ENCODE data around the gene C1QTNF12. TPM values are rescaled to one million over a fixed set of nuclear protein-coding genes. Genes with fewer than 3 reads are reported as not detected.

The C1QTNF12 gene
- polyA plus RNA-seq, 1 of the 3 experiments (the other 2 are of a cell fraction), result 0.59 TPM

GRCh38 chr1:1295154-1295923 is 48.8 kb upstream of the C1QTNF12 start:
- H2AFZ ChIP-seq (ENCODE audit: low read depth), result no peak overlapping the region
- H4K20me1 ChIP-seq (ENCODE audit: insufficient read depth), result peaks cover 3% of the 10 kb centered on the region; the same call in 1 of the 2 replicates
- DNase-seq, result no peak
- no peaks in the 10 kb centered on the region for H3K27me3 ChIP-seq (ENCODE audit: insufficient read depth)
- WGBS (ENCODE audit: low lambda C conversion rate), result 96% methylated on average over 19 of the region's 35 CpGs
- H3K4me1 ChIP-seq (ENCODE audit: control insufficient read depth in 1 of 2, insufficient read depth in 2 of 2, low read depth in 1 of 2, low read length in 1 of 2), result peaks cover 0 to 9% of the 10 kb centered on the region in 2 experiments; a peak in 1 of 4 replicates
- POLR2A ChIA-PET, result interaction anchor here (0.6 kb wide), 1 partner anchor 30 kb away, joined by 3 read pairs; no protein-coding TSS in a partner anchor
- no peak overlapping the region for H3K4me3 ChIP-seq (ENCODE audit: low read depth in 2 of 2, low read length in 1 of 2)
- H3K9me3 ChIP-seq, result no peaks in the 10 kb centered on the region
- CTCF ChIA-PET, result interaction anchor here (0.9 to 7.3 kb wide), 5 partner anchors 8 to 263 kb away, joined by 3 to 131 read pairs (median 4); no protein-coding TSS in a partner anchor
- no peaks in the 10 kb centered on the region for H3K9me2 ChIP-seq
- H3K36me3 ChIP-seq (replicated peaks in 1 of 2; ENCODE audit: control insufficient read depth in 1 of 2, insufficient read depth in 2 of 2, low read length in 1 of 2), result peaks cover 0 to 21% of the 10 kb centered on the region in 2 experiments
- H3K27ac ChIP-seq (ENCODE audit: low read depth in 2 of 2, low read length in 1 of 2), result no peak overlapping the region
- H3F3A ChIP-seq (replicated peaks; ENCODE audit: insufficient read depth), result no peaks in the 10 kb centered on the region
- H3K79me2 ChIP-seq (ENCODE audit: insufficient read depth), result no peaks in the 10 kb centered on the region
- no peak overlapping the region for H3K4me2 ChIP-seq
- H3K9ac ChIP-seq, result no peak overlapping the region
- TF ChIP-seq MEF2A (IDR thresholded peaks at IDR 0.05; ENCODE audit: borderline replicate concordance, low read depth) (no peak), TAF1 (IDR thresholded peaks at IDR 0.05; ENCODE audit: borderline replicate concordance, low read depth, low read length) (no peak), RCOR1 (IDR thresholded peaks at IDR 0.05; ENCODE audit: low read length) (no peak), TCF12 (IDR thresholded peaks at IDR 0.05) (no peak), CTCF (IDR thresholded peaks at IDR 0.05) (no peak), GABPA (IDR thresholded peaks at IDR 0.05; ENCODE audit: low read depth) (no peak), RAD21 (IDR thresholded peaks at IDR 0.05; ENCODE audit: low read length) (no peak), CHD2 (IDR thresholded peaks at IDR 0.05; ENCODE audit: low read length, partially characterized antibody) (no peak), IRF3 (IDR thresholded peaks at IDR 0.05; ENCODE audit: low read depth, low read length) (no peak), PBX3 (IDR thresholded peaks at IDR 0.05) (no peak), FOSL2 (IDR thresholded peaks at IDR 0.05; ENCODE audit: borderline replicate concordance, low read depth) (no peak), EZH2phosphoT487 (IDR thresholded peaks at IDR 0.05; ENCODE audit: borderline replicate concordance, low read depth) (no peak), RFX5 (IDR thresholded peaks at IDR 0.05; ENCODE audit: low read length) (no peak), TEAD4 (IDR thresholded peaks at IDR 0.05; ENCODE audit: borderline replicate concordance, insufficient read depth) (no peak)
- TF ChIP-seq, protein P1, sequence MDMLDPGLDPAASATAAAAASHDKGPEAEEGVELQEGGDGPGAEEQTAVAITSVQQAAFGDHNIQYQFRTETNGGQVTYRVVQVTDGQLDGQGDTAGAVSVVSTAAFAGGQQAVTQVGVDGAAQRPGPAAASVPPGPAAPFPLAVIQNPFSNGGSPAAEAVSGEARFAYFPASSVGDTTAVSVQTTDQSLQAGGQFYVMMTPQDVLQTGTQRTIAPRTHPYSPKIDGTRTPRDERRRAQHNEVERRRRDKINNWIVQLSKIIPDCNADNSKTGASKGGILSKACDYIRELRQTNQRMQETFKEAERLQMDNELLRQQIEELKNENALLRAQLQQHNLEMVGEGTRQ (IDR thresholded peaks at IDR 0.05; ENCODE audit: borderline replicate concordance, low read depth, low read length), result no peak
- TF ChIP-seq, protein P2, sequence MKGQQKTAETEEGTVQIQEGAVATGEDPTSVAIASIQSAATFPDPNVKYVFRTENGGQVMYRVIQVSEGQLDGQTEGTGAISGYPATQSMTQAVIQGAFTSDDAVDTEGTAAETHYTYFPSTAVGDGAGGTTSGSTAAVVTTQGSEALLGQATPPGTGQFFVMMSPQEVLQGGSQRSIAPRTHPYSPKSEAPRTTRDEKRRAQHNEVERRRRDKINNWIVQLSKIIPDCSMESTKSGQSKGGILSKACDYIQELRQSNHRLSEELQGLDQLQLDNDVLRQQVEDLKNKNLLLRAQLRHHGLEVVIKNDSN (IDR thresholded peaks at IDR 0.05; ENCODE audit: borderline replicate concordance, low read depth), result no peak
- TF ChIP-seq, protein P3, sequence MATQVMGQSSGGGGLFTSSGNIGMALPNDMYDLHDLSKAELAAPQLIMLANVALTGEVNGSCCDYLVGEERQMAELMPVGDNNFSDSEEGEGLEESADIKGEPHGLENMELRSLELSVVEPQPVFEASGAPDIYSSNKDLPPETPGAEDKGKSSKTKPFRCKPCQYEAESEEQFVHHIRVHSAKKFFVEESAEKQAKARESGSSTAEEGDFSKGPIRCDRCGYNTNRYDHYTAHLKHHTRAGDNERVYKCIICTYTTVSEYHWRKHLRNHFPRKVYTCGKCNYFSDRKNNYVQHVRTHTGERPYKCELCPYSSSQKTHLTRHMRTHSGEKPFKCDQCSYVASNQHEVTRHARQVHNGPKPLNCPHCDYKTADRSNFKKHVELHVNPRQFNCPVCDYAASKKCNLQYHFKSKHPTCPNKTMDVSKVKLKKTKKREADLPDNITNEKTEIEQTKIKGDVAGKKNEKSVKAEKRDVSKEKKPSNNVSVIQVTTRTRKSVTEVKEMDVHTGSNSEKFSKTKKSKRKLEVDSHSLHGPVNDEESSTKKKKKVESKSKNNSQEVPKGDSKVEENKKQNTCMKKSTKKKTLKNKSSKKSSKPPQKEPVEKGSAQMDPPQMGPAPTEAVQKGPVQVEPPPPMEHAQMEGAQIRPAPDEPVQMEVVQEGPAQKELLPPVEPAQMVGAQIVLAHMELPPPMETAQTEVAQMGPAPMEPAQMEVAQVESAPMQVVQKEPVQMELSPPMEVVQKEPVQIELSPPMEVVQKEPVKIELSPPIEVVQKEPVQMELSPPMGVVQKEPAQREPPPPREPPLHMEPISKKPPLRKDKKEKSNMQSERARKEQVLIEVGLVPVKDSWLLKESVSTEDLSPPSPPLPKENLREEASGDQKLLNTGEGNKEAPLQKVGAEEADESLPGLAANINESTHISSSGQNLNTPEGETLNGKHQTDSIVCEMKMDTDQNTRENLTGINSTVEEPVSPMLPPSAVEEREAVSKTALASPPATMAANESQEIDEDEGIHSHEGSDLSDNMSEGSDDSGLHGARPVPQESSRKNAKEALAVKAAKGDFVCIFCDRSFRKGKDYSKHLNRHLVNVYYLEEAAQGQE (IDR thresholded peaks at IDR 0.05; ENCODE audit: low read depth, low read length), result no peak
- TF ChIP-seq, protein P4, sequence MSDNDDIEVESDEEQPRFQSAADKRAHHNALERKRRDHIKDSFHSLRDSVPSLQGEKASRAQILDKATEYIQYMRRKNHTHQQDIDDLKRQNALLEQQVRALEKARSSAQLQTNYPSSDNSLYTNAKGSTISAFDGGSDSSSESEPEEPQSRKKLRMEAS (IDR thresholded peaks at IDR 0.05; ENCODE audit: low read depth), result no peak
- TF ChIP-seq, protein P5, sequence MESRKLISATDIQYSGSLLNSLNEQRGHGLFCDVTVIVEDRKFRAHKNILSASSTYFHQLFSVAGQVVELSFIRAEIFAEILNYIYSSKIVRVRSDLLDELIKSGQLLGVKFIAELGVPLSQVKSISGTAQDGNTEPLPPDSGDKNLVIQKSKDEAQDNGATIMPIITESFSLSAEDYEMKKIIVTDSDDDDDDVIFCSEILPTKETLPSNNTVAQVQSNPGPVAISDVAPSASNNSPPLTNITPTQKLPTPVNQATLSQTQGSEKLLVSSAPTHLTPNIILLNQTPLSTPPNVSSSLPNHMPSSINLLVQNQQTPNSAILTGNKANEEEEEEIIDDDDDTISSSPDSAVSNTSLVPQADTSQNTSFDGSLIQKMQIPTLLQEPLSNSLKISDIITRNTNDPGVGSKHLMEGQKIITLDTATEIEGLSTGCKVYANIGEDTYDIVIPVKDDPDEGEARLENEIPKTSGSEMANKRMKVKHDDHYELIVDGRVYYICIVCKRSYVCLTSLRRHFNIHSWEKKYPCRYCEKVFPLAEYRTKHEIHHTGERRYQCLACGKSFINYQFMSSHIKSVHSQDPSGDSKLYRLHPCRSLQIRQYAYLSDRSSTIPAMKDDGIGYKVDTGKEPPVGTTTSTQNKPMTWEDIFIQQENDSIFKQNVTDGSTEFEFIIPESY (IDR thresholded peaks at IDR 0.05; ENCODE audit: borderline replicate concordance, low read depth), result no peak

All from SK-N-SH (cell line).